Common myeloid progenitor, CD34-positive (primary cell): ENCODE measurements around the gene PRR19.

Source experiments
- CTCF ChIA-PET: fragments of 350-600 bp; sonication (Branson Sonifier 250); formaldehyde crosslinking; loops from one replicate; lab custom pipeline; 2021; ENCODE audit warnings: antibody characterized with exemption; lab: Charles Lee
- POLR2A ChIA-PET: fragments of 350-600 bp; sonication (Branson Sonifier 250); formaldehyde crosslinking; loops from one replicate; lab custom pipeline; 2021; ENCODE audit warnings: antibody characterized with exemption; lab: Charles Lee
- DNase-seq, 3 donors: peaks; one replicate each; pipeline versions ENCODE4 v3.0.0 to v3.0.0-alpha.2; 2013
- H3K27ac ChIP-seq, 2 experiments: 1 replicate in 1 of 2; 2 replicates in 1 of 2; pipeline ENCODE4 v1.7.0; 2013; ENCODE audit warnings: inconsistent platforms in 2 of 2, low read length in 2 of 2, mild to moderate bottlenecking in 2 of 2, low read depth in 1 of 2, moderate library complexity in 1 of 2; ENCODE audit not compliant: severe bottlenecking in 2 of 2, insufficient read depth in 1 of 2, poor library complexity in 1 of 2
- H3K27me3 ChIP-seq, 5 experiments: replicated peaks in 2 of 5; 1 replicate in 3 of 5; 2 replicates in 2 of 5; pipeline versions ENCODE4 v1.6.1 to v1.7.0; 2013; ENCODE audit warnings: low read length in 4 of 5, mild to moderate bottlenecking in 2 of 5, moderate library complexity in 2 of 5, inconsistent platforms in 1 of 5; ENCODE audit not compliant: insufficient read depth in 5 of 5, control insufficient read depth in 4 of 5
- H3K36me3 ChIP-seq, 4 experiments: 1 replicate in 2 of 4; 2 replicates in 2 of 4; pipeline versions ENCODE4 v1.6.1 to v1.7.0; 2013; ENCODE audit warnings: low read length in 3 of 4, control low read depth in 1 of 4, mild to moderate bottlenecking in 1 of 4; ENCODE audit not compliant: control insufficient read depth in 4 of 4, insufficient read depth in 4 of 4
- H3K4me1 ChIP-seq, 4 experiments: 1 replicate in 3 of 4; 2 replicates in 1 of 4; pipeline versions ENCODE4 v1.6.1 to v1.7.1; 2013; ENCODE audit warnings: low read length in 3 of 4, mild to moderate bottlenecking in 3 of 4, control low read depth in 1 of 4, inconsistent platforms in 1 of 4, moderate library complexity in 1 of 4; ENCODE audit not compliant: control insufficient read depth in 4 of 4, insufficient read depth in 4 of 4; ENCODE audit errors: control extremely low read depth in 1 of 4
- H3K4me3 ChIP-seq, 7 experiments: 1 replicate in 4 of 7; 2 replicates in 3 of 7; pipeline versions ENCODE4 v1.5.1 to v1.7.0; 2013; ENCODE audit warnings: mild to moderate bottlenecking in 7 of 7, low read length in 6 of 7, moderate library complexity in 6 of 7, inconsistent platforms in 2 of 7, low read depth in 2 of 7, control low read depth in 1 of 7; ENCODE audit not compliant: insufficient read depth in 4 of 7, control insufficient read depth in 1 of 7; ENCODE audit errors: extremely low read depth in 1 of 7
- H3K9me3 ChIP-seq, 5 experiments: 1 replicate in 4 of 5; 2 replicates in 1 of 5; pipeline versions ENCODE4 v1.6.1 to v1.7.1; 2013; ENCODE audit warnings: low read length in 4 of 5, mild to moderate bottlenecking in 2 of 5, inconsistent platforms in 1 of 5, low read depth in 1 of 5, moderate library complexity in 1 of 5; ENCODE audit not compliant: control insufficient read depth in 4 of 5, insufficient read depth in 2 of 5; ENCODE audit errors: control extremely low read depth in 1 of 5
- WGBS: methylation state at CpG from one replicate; pipeline ENCODE4 v1.1.5; 2013; ENCODE audit not compliant: insufficient coverage; 5-methylcytosine and 5-hydroxymethylcytosine counted together

PRR19 gene

DNA sequence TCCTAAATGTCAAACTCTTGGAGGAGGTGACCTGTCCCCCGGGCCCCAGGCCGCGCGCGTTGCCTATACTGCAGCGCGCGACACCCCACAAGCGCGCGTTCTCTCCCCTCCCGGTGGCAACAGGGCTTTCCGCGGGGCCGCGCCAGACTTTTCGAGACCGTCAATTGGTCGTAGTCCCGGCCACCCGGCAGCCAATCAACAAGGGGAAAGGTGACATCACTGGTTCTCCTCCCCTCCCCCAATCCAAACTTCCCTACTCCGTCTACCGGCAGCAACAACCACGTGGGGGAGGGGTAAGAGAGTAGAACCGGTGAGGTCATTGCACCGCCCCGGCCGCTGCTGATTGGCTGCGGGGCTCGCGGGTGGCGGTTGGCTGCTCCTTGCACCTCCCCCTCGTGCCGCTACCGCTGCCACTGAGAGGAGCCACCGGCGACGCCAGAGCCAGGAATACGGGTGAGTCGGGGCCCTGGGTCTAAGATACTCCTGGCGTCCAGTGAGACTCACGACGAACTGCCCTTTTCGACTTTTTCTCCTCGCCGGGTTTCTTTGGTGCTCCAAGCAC, 33.7 kb upstream of the PRR19 start:
- Histone ChIP-seq H3K4me3 (peak overlapping the region; percentile 74 to 93 (median 81)), H3K27me3 (no peaks in the 10 kb centered on the region), H3K4me1 (peaks cover 7 to 37% (median 33%) of the 10 kb centered on the region in 4 experiments), H3K27ac (peak overlapping the region; percentile 99), H3K36me3 (peaks cover 0 to 18% (median 8%) of the 10 kb centered on the region in 4 experiments), H3K9me3 (no peaks in the 10 kb centered on the region)
- peak; percentile 99 to 100 (median 100) for DNase-seq
- ChIA-PET CTCF (no interaction called here), POLR2A (interaction anchor here (0.7 to 1.5 kb wide), 3 partner anchors 13 to 34 kb away, joined by 3 to 4 read pairs (median 3); partner anchors contain the start of gene ERF)
- under 1% methylated on average over 36 of the region's 46 CpGs for WGBS

DNA sequence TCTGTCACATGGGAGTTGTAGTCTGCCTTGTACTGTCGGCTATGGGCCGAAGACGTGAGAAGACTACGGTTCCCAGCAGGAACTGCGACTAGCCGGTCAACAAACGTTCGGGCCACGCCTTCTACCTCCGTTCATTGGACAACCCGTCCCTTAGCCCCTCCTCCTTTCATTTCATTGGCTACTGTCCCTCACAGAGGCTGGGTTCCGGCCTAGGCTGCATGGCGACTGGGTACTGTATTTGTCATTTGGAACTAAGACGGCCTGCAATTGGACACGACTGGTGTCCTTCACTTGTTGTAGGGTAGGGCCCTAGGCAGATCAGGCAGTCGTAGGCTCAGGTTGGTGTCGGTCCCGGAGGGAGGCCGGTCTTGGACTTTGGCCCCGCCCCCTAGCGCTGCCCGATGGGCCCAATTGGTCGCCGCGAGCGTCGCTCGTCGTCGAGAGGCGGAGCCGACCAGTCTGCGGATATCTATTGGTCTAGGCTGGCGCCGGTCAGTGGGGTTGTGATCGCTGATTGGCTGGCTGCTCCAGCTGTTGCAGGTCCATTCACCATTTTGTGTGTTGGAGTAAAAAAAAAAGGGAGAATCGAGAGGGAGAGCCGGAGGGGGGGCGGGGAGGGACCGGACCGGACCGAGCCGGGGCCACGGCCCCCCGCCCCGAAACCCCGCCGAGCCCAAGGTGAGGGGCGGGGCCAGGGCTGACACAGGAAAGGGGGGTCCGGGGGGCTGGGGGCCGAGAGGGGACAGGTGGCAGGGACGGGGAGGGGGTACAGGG, 33.0 kb upstream of the PRR19 start, which contains the start of gene CIC:
Gene CIC, plus strand, starts transcription at position 549 of the 774 bp plus-strand sequence. CDS start 2,532 bp downstream, outside the sequence.
- Histone ChIP-seq H3K27ac (peak within 1 kb of the TSS; percentile 99), H3K4me1 (peaks cover 7 to 37% (median 33%) of the 10 kb centered on the region in 4 experiments), H3K27me3 (no peaks in the 10 kb centered on the region), H3K36me3 (peaks cover 0 to 24% (median 11%) of the 10 kb centered on the region in 4 experiments), H3K9me3 (no peaks in the 10 kb centered on the region), H3K4me3 (peak within 1 kb of the TSS; percentile 74 to 93 (median 81))
- DNase-seq = peak; percentile 100
- WGBS = 0% methylated on average over 25 of the region's 52 CpGs
- ChIA-PET CTCF (interaction anchor here (0.6 to 1.1 kb wide), 2 partner anchors 10 to 17 kb away, joined by 3 read pairs; no protein-coding TSS in a partner anchor), POLR2A (interaction anchor here (0.7 to 2.3 kb wide), 4 partner anchors 11 to 34 kb away, joined by 3 to 12 read pairs (median 4); partner anchors contain the start of gene ERF)

DNA sequence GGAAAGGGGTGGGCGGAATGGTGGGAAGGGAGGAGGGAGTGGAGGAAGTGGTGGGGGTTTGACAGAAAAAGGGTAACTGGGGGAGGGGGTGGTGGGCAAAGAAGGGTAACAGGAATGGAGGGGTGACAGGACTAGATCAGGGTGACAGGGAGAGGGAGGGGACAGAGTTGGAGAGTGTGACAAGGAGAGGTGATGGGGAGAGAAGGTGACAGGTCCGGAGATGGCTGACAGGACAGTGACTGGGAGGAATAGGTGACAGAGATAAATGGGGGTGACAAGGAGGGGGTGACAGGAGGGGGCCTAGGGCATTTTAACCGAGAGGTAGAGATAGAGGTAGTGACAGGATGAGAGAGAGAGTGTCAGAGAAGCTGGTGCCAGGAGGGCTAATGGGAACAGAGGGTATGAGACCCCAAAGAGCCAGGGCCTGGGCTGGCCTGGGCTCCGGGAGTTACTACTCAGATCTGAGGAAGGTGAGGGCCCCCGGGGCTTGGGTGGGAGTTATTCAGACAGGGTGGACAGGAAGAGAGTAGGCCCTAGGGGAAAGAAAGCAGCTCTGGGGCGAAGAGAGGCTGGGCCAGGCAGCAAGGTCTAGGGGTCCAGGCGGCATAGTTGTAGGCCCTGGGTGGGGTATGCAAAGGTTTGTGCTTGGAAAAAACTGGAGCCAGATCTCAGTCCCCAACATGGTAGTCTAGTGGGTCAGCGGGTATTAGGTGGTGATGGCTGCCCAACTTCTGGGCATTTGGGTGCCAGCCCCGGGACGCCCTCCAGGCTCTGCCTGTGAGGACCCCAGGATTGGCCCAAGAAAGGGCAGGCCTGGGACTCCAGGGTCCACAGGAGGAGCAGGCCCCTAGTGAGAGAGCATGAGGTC, 32.2 kb upstream of the PRR19 start:
- Histone ChIP-seq H3K4me3 (peak overlapping the region; percentile 20 to 81 (median 70)), H3K36me3 (peaks cover 0 to 33% (median 18%) of the 10 kb centered on the region in 4 experiments), H3K27ac (peak overlapping the region; percentile 88 to 97), H3K4me1 (peaks cover 7 to 39% (median 33%) of the 10 kb centered on the region in 4 experiments), H3K9me3 (no peaks in the 10 kb centered on the region), H3K27me3 (no peaks in the 10 kb centered on the region)
- ChIA-PET CTCF (interaction anchor here (0.6 to 2.1 kb wide), 11 partner anchors 10 to 161 kb away, joined by 3 to 21 read pairs (median 3); no protein-coding TSS in a partner anchor), POLR2A (interaction anchor here (0.9 to 2.3 kb wide), 7 partner anchors 9 to 25 kb away, joined by 4 to 12 read pairs (median 4); partner anchors contain the start of gene ERF)
- WGBS = 41% methylated on average over 8 of the region's 10 CpGs
- no peak for DNase-seq

DNA sequence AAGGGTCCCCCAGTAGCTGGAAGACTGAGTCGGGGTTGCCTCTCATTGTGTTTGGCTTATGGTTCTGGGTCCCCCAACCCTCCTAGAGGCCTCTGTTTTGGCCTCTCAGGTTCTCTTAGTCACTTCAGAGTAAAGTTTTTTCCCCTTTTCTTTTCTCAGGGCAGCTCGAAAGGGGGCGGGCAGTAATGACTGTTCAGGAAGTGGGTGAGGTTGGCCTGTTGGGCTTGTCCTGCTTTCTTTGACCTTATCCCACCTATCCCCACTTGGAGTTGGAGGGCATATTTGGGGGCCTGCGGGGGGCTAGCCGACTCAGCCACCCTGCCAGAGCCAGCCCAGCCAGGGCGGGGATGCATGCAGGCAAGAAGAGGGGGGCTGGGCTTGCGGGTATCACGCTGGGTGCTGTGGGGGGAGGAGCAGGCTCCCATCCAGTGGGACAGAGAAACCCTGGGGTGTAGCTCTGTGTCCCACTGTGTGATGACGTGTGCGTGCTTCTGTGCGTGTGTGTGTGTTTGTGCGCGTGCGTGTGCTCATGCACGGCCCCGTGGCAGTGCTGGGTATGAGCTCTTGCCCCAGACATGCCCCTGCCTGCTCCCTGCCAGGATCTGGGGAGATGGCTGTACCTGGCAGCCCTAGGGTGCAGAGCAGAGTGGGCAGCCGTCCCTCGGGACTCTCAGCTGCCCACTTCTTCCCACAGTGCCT, 31.4 kb upstream of the PRR19 start:
- peaks cover 0 to 39% (median 23%) of the 10 kb centered on the region in 4 experiments for H3K36me3 ChIP-seq
- no peaks in the 10 kb centered on the region for H3K27me3 ChIP-seq
- H3K4me3 ChIP-seq = peak overlapping the region; percentile 20 to 81 (median 70)
- H3K9me3 ChIP-seq = no peaks in the 10 kb centered on the region
- 2% methylated on average over 8 of the region's 18 CpGs for WGBS
- DNase-seq = peak; percentile 63 to 90 (median 84)
- H3K4me1 ChIP-seq = peaks cover 7 to 43% (median 33%) of the 10 kb centered on the region in 4 experiments
- CTCF ChIA-PET = interaction anchor here (0.8 to 2.1 kb wide), 10 partner anchors 9 to 162 kb away, joined by 3 to 21 read pairs (median 3); no protein-coding TSS in a partner anchor
- POLR2A ChIA-PET = interaction anchor here (0.9 to 2.3 kb wide), 5 partner anchors 9 to 25 kb away, joined by 4 to 12 read pairs (median 5); no protein-coding TSS in a partner anchor
- peak overlapping the region; percentile 88 to 97 for H3K27ac ChIP-seq

DNA sequence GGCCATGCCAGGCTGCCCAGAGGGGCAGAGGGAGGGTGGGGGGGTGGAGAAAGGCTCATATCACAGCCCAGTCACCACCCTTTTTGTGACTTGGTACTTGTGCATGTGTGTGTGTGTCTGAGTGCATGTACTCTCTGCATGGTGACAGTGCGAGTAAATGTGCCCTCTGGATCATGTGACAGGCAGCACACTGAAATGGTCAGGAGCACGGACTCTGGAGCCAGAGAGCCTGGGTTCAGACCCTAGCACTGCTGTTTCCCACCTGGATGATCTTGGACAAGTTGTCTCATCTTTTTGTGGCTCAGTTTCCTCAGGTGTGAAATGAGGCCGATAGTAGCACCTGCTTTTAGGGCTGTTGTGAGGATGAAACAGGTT, 30.9 kb upstream of the PRR19 start:
- Histone ChIP-seq H3K9me3 (no peaks in the 10 kb centered on the region), H3K27me3 (no peaks in the 10 kb centered on the region), H3K4me3 (peak overlapping the region in 6 of 7 experiments; percentile 52 to 81 (median 70)), H3K4me1 (peaks cover 7 to 47% (median 35%) of the 10 kb centered on the region in 4 experiments), H3K36me3 (peaks cover 0 to 42% (median 25%) of the 10 kb centered on the region in 4 experiments), H3K27ac (peak overlapping the region in 1 of 2 experiments; percentile 97)
- ChIA-PET POLR2A (interaction anchor here (1.1 to 2.3 kb wide), 4 partner anchors 9 to 26 kb away, joined by 4 to 12 read pairs (median 6); no protein-coding TSS in a partner anchor), CTCF (interaction anchor here (1.0 to 2.1 kb wide), 7 partner anchors 8 to 26 kb away, joined by 3 to 21 read pairs (median 3); no protein-coding TSS in a partner anchor)
- no peak for DNase-seq
- WGBS = 43% methylated on average over 3 of the region's 3 CpGs
